Hepatocyte (in vitro differentiated cells): Measurements from ENCODE around the gene IRF3.

ENCODE experiments used
- EZH2 ChIP-seq: fragments of 200-600 bp; sonication (generic); IDR thresholded peaks from 2 replicates; pipeline ENCODE4 v1.6.1; 2016; ENCODE audit warnings: antibody characterized with exemption, mild to moderate bottlenecking, borderline replicate concordance
- EZH2phosphoT487 ChIP-seq: fragments of 200-600 bp; sonication (generic); IDR thresholded peaks from one replicate; pipeline ENCODE4 v1.6.1; 2018; ENCODE audit warnings: antibody characterized with exemption, mild to moderate bottlenecking, low read depth, moderate library complexity; ENCODE audit not compliant: unreplicated experiment, severe bottlenecking
- TF ChIP-seq, protein P1 (sequence below): fragments of 200-600 bp; sonication (generic); IDR thresholded peaks from 2 replicates; pipeline ENCODE4 v1.5.1; 2016; ENCODE audit warnings: antibody characterized with exemption, mild to moderate bottlenecking; ENCODE audit not compliant: poor library complexity

- TF ChIP-seq, protein P1, sequence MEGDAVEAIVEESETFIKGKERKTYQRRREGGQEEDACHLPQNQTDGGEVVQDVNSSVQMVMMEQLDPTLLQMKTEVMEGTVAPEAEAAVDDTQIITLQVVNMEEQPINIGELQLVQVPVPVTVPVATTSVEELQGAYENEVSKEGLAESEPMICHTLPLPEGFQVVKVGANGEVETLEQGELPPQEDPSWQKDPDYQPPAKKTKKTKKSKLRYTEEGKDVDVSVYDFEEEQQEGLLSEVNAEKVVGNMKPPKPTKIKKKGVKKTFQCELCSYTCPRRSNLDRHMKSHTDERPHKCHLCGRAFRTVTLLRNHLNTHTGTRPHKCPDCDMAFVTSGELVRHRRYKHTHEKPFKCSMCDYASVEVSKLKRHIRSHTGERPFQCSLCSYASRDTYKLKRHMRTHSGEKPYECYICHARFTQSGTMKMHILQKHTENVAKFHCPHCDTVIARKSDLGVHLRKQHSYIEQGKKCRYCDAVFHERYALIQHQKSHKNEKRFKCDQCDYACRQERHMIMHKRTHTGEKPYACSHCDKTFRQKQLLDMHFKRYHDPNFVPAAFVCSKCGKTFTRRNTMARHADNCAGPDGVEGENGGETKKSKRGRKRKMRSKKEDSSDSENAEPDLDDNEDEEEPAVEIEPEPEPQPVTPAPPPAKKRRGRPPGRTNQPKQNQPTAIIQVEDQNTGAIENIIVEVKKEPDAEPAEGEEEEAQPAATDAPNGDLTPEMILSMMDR = peak; percentile 94
- no peak for TF ChIP-seq EZH2phosphoT487
- TF ChIP-seq EZH2 = no peak
These were observed 6.7 kb upstream of the IRF3 start for GRCh38 chr19:49672131-49672919.
